ENCODE measurements around the gene M1AP.

GRCh38 chr2:74548285-74548899, 99.7 kb downstream of the M1AP start:
- TF ChIP-seq REST (IDR thresholded peaks at IDR 0.05; ENCODE audit: insufficient read depth in 1 of 2, low read depth in 2 of 2, low read length in 2 of 2) (no peak), POLR2AphosphoS5 (IDR thresholded peaks at IDR 0.05; ENCODE audit: low read depth, low read length) (no peak), SIN3A (IDR thresholded peaks at IDR 0.05; ENCODE audit: borderline replicate concordance, insufficient read depth, low read length) (no peak)
